Astrocyte (in vitro differentiated cells and primary cell): ENCODE measurements around the gene ST6GALNAC3. TPM values are rescaled to one million over a fixed set of nuclear protein-coding genes. Genes with fewer than 3 reads are reported as not detected.

Experiments used
- DNase-seq: peaks from one replicate; pipeline ENCODE4 v3.0.0-alpha.2; 2010; ENCODE audit warnings: low read depth
- FAIRE-seq: peaks from 2 replicates; lab custom pipeline; 2011; peaks lifted over from hg19 to GRCh38; lab: Jason Lieb, UNC
- H2AFZ ChIP-seq: 2 replicates; pipeline ENCODE4 v1.6.0; 2012; ENCODE audit warnings: low read depth, low read length, inconsistent platforms
- H3K27ac ChIP-seq: 2 replicates; pipeline ENCODE4 v1.5.1; 2011; ENCODE audit warnings: low read depth, low read length, inconsistent platforms
- H3K27me3 ChIP-seq: 2 replicates; pipeline ENCODE4 v1.6.0; 2011; ENCODE audit warnings: low read length, inconsistent platforms; ENCODE audit not compliant: insufficient read depth
- H3K36me3 ChIP-seq: 2 replicates; pipeline ENCODE4 v1.5.1; 2011; ENCODE audit warnings: low read length, inconsistent platforms; ENCODE audit not compliant: insufficient read depth
- H3K4me1 ChIP-seq: 2 replicates; pipeline ENCODE4 v1.5.1; 2011; ENCODE audit warnings: low read length, inconsistent platforms; ENCODE audit not compliant: insufficient read depth
- H3K4me2 ChIP-seq: 2 replicates; pipeline ENCODE4 v1.6.0; 2012; ENCODE audit warnings: low read length, inconsistent platforms
- H3K4me3 ChIP-seq: 2 replicates; pipeline ENCODE4 v1.5.1; 2011; ENCODE audit warnings: low read depth, mild to moderate bottlenecking, low read length, inconsistent platforms; ENCODE audit not compliant: insufficient read depth
- H3K79me2 ChIP-seq: 2 replicates; pipeline ENCODE4 v1.6.0; 2012; ENCODE audit warnings: mild to moderate bottlenecking, low read length, inconsistent platforms; ENCODE audit not compliant: insufficient read depth
- H3K9ac ChIP-seq: 2 replicates; pipeline ENCODE4 v1.6.0; 2012; ENCODE audit warnings: mild to moderate bottlenecking, low read length, inconsistent platforms
- H3K9me3 ChIP-seq: 2 replicates; pipeline ENCODE4 v1.5.1; 2012; ENCODE audit warnings: low read depth, mild to moderate bottlenecking, low read length, inconsistent platforms; ENCODE audit not compliant: insufficient read depth
- H4K20me1 ChIP-seq: 2 replicates; pipeline ENCODE4 v1.6.0; 2012; ENCODE audit warnings: low read length, inconsistent platforms; ENCODE audit not compliant: insufficient read depth
- H3K27ac Mint-ChIP-seq: one replicate; pipeline ENCODE4 v1.8.0; 2021; ENCODE audit warnings: mild to moderate bottlenecking, mixed read lengths; ENCODE audit not compliant: unreplicated experiment
- H3K27me3 Mint-ChIP-seq: one replicate; pipeline ENCODE4 v1.8.0; 2021; ENCODE audit warnings: low read depth, mixed read lengths; ENCODE audit not compliant: unreplicated experiment
- H3K36me3 Mint-ChIP-seq: one replicate; pipeline ENCODE4 v1.8.0; 2021; ENCODE audit warnings: low read depth, mixed read lengths; ENCODE audit not compliant: unreplicated experiment
- H3K4me1 Mint-ChIP-seq: one replicate; pipeline ENCODE4 v1.8.0; 2021; ENCODE audit warnings: low read depth, mixed read lengths; ENCODE audit not compliant: unreplicated experiment
- H3K4me3 Mint-ChIP-seq: one replicate; pipeline ENCODE4 v1.8.0; 2021; ENCODE audit warnings: mild to moderate bottlenecking, moderate library complexity, mixed read lengths; ENCODE audit not compliant: unreplicated experiment
- H3K9me3 Mint-ChIP-seq: one replicate; pipeline ENCODE4 v1.8.0; 2021; ENCODE audit warnings: mild to moderate bottlenecking, mixed read lengths; ENCODE audit not compliant: unreplicated experiment
- CTCF ChIP-seq: IDR thresholded peaks from 2 replicates; pipeline ENCODE4 v1.5.1; 2011; ENCODE audit warnings: low read depth, mild to moderate bottlenecking, inconsistent platforms, low read length, moderate library complexity; ENCODE audit not compliant: insufficient read depth
- EZH2 ChIP-seq: IDR thresholded peaks from 2 replicates; pipeline ENCODE4 v1.6.1; 2012; ENCODE audit warnings: mild to moderate bottlenecking, low read length, inconsistent platforms; ENCODE audit not compliant: insufficient read depth
- total RNA-seq: library from RNA; stranded (reverse); gene quantifications from 2 replicates; pipeline ENCODE4 v1.2.1, GENCODE V29; 2021

Gene ST6GALNAC3
- total RNA-seq, 1 donor from 2014 or later: 3.2 TPM

- Histone ChIP-seq H3K9ac (no peak overlapping the region), H3K36me3 (no peaks in the 10 kb centered on the region), H2AFZ (no peak overlapping the region), H3K9me3 (no peaks in the 10 kb centered on the region), H3K4me1 (no peaks in the 10 kb centered on the region), H3K27me3 (no peaks in the 10 kb centered on the region), H4K20me1 (no peaks in the 10 kb centered on the region), H3K79me2 (no peaks in the 10 kb centered on the region), H3K4me2 (no peak overlapping the region), H3K4me3 (no peak overlapping the region), H3K27ac (no peak overlapping the region)
- no peak for DNase-seq
- no peaks in the 10 kb centered on the region for H3K36me3 Mint-ChIP-seq
- peaks cover 7% of the 10 kb centered on the region for H3K27me3 Mint-ChIP-seq
- no peak overlapping the region for H3K4me3 Mint-ChIP-seq
- peaks cover 7% of the 10 kb centered on the region for H3K4me1 Mint-ChIP-seq
- TF ChIP-seq CTCF (no peak), EZH2 (no peak)
- H3K9me3 Mint-ChIP-seq: peaks cover 8% of the 10 kb centered on the region
- FAIRE-seq: no peak
- no peak overlapping the region for H3K27ac Mint-ChIP-seq
These were observed 172.8 kb downstream of the ST6GALNAC3 start for GRCh38 chr1:76247261-76247852.

DNA sequence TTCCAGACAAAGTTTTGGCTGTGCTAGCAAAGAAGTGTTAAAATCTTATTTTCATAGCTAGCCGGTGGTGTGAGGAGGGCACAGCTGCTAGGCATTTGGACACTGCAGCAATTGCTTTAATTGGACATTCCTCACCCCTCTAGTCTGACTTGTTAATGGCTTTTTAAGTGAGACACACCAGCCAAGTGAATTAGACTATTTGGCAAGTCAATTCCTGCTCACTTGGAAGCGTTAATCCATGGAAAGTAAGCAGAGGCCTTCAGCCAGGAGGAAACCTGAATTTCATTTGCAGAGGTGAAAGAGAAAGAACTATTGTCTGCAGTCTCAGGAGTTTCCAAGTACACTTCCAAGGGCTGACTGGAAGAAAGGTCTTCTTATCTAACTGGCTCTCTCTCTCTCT lies 175.7 kb downstream of the ST6GALNAC3 start:
- DNase-seq (no peak), FAIRE-seq (no peak)
- H3K9ac ChIP-seq: no peak overlapping the region
- H2AFZ ChIP-seq: no peak overlapping the region
- peaks cover 8% of the 10 kb centered on the region for H3K4me1 ChIP-seq
- H3K27me3 ChIP-seq: no peaks in the 10 kb centered on the region
- Mint-ChIP-seq H3K4me1 (peaks cover 15% of the 10 kb centered on the region), H3K27me3 (peaks cover 7% of the 10 kb centered on the region), H3K4me3 (no peak overlapping the region), H3K27ac (no peak overlapping the region), H3K9me3 (no peaks in the 10 kb centered on the region), H3K36me3 (no peaks in the 10 kb centered on the region)
- no peak overlapping the region for H3K4me3 ChIP-seq
- no peaks in the 10 kb centered on the region for H4K20me1 ChIP-seq
- no peaks in the 10 kb centered on the region for H3K36me3 ChIP-seq
- H3K9me3 ChIP-seq: no peaks in the 10 kb centered on the region
- no peak overlapping the region for H3K27ac ChIP-seq
- H3K79me2 ChIP-seq: no peaks in the 10 kb centered on the region
- H3K4me2 ChIP-seq: no peak overlapping the region
- TF ChIP-seq CTCF (no peak), EZH2 (no peak)

GRCh38 chr1:76252431-76252830 lies 177.9 kb downstream of the ST6GALNAC3 start:
- Mint-ChIP-seq H3K4me1 (peaks cover 10% of the 10 kb centered on the region), H3K4me3 (no peak overlapping the region), H3K27ac (no peak overlapping the region), H3K36me3 (no peaks in the 10 kb centered on the region), H3K27me3 (peaks cover 3% of the 10 kb centered on the region), H3K9me3 (no peaks in the 10 kb centered on the region)
- no peaks in the 10 kb centered on the region for H3K27me3 ChIP-seq
- H3K27ac ChIP-seq: no peak overlapping the region
- H4K20me1 ChIP-seq: no peaks in the 10 kb centered on the region
- no peak for FAIRE-seq
- H3K4me1 ChIP-seq: peaks cover 8% of the 10 kb centered on the region
- no peak overlapping the region for H2AFZ ChIP-seq
- no peaks in the 10 kb centered on the region for H3K9me3 ChIP-seq
- no peak for TF ChIP-seq CTCF
- no peak for TF ChIP-seq EZH2
- H3K4me3 ChIP-seq: no peak overlapping the region
- DNase-seq: no peak
- H3K79me2 ChIP-seq: no peaks in the 10 kb centered on the region
- H3K36me3 ChIP-seq: no peaks in the 10 kb centered on the region
- no peak overlapping the region for H3K4me2 ChIP-seq
- H3K9ac ChIP-seq: no peak overlapping the region
